H1 (cell line): ENCODE measurements around the gene NF1. TPM values are rescaled to one million over a fixed set of nuclear protein-coding genes. Genes with fewer than 3 reads are reported as not detected.

Source experiments
- CTCF ChIA-PET: fragments of 300-600 bp; sonication (Branson Sonifier 250); formaldehyde crosslinking; loops from one replicate; lab custom pipeline; 2021; ENCODE audit not compliant: partially characterized antibody; lab: Charles Lee
- POLR2A ChIA-PET: fragments of 300-600 bp; sonication (Branson Sonifier 250); formaldehyde crosslinking; loops from one replicate; lab custom pipeline; 2021; ENCODE audit warnings: inconsistent platforms; ENCODE audit not compliant: partially characterized antibody; lab: Charles Lee
- DNase-seq, 2 experiments: peaks; one replicate each; pipeline versions ENCODE4 v3.0.0 to v3.0.0-alpha.2; 2010 to 2022; ENCODE audit warnings: low spot score in 2 of 2, low read depth in 1 of 2, mixed read lengths in 1 of 2
- FAIRE-seq: peaks from 2 replicates; lab custom pipeline; 2011; peaks lifted over from hg19 to GRCh38; lab: Jason Lieb, UNC
- H2AFZ ChIP-seq: 2 replicates; pipeline ENCODE4 v1.8.1; 2012; ENCODE audit warnings: low read length, inconsistent platforms
- H2AK5ac ChIP-seq: 2 replicates; pipeline ENCODE4 v1.6.1; 2013; ENCODE audit warnings: low read depth, low read length
- H2BK120ac ChIP-seq: replicated peaks from 2 replicates; pipeline ENCODE3; 2013; ENCODE audit warnings: low read depth, low read length, inconsistent platforms
- H2BK12ac ChIP-seq: 2 replicates; pipeline ENCODE4 v1.6.1; 2013; ENCODE audit warnings: low read depth, low read length
- H2BK15ac ChIP-seq: 2 replicates; pipeline ENCODE4 v1.6.1; 2013; ENCODE audit warnings: low read length
- H2BK20ac ChIP-seq: 2 replicates; pipeline ENCODE4 v1.6.1; 2013; ENCODE audit warnings: low read length
- H2BK5ac ChIP-seq: 2 replicates; pipeline ENCODE4 v1.6.1; 2013; ENCODE audit warnings: low read depth, low read length
- H3K14ac ChIP-seq: 2 replicates; pipeline ENCODE4 v1.6.1; 2013; ENCODE audit warnings: inconsistent platforms; ENCODE audit not compliant: insufficient read length
- H3K18ac ChIP-seq: 2 replicates; pipeline ENCODE4 v1.6.1; 2013; ENCODE audit warnings: low read length; ENCODE audit errors: extremely low read depth
- H3K23ac ChIP-seq: 2 replicates; pipeline ENCODE4 v1.6.1; 2013; ENCODE audit warnings: inconsistent platforms; ENCODE audit not compliant: insufficient read length
- H3K23me2 ChIP-seq: 2 replicates; pipeline ENCODE4 v1.6.1; 2013; ENCODE audit warnings: low read depth, low read length
- H3K27ac ChIP-seq: 2 replicates; pipeline ENCODE4 v1.6.1; 2011; ENCODE audit warnings: low read depth, low read length, inconsistent platforms
- H3K27me3 ChIP-seq, 4 experiments: replicated peaks in 1 of 4; 1 replicate in 1 of 4; 2 replicates in 3 of 4; pipeline versions ENCODE4 v1.6.1 to v1.8.1; 2011 to 2013; ENCODE audit warnings: low read length in 3 of 4, mild to moderate bottlenecking in 3 of 4, inconsistent platforms in 2 of 4, mixed read lengths in 2 of 4, moderate library complexity in 1 of 4; ENCODE audit not compliant: control insufficient read depth in 3 of 4, insufficient read depth in 3 of 4; ENCODE audit errors: extremely low read depth in 1 of 4
- H3K36me3 ChIP-seq, 4 experiments: 2 replicates each; pipeline versions ENCODE4 v1.6.1 to v1.8.1; 2011 to 2013; ENCODE audit warnings: mild to moderate bottlenecking in 4 of 4, low read length in 3 of 4, moderate library complexity in 2 of 4, control low read depth in 1 of 4, inconsistent platforms in 1 of 4; ENCODE audit not compliant: insufficient read depth in 4 of 4, control insufficient read depth in 2 of 4
- H3K4ac ChIP-seq: replicated peaks from 2 replicates; pipeline ENCODE3; 2013; ENCODE audit warnings: low read length, low read depth, mixed read lengths, inconsistent platforms; ENCODE audit not compliant: insufficient read length
- H3K4me1 ChIP-seq, 4 experiments: replicated peaks in 1 of 4; 1 replicate in 1 of 4; 2 replicates in 3 of 4; pipeline versions ENCODE4 v1.6.1 to v1.8.1; 2011 to 2013; ENCODE audit warnings: low read length in 3 of 4, inconsistent platforms in 2 of 4, mixed read lengths in 1 of 4; ENCODE audit not compliant: insufficient read depth in 4 of 4, control insufficient read depth in 3 of 4
- H3K4me2 ChIP-seq, 2 experiments: 2 replicates each; pipeline versions ENCODE4 v1.6.1 to v1.8.1; 2011 to 2013; ENCODE audit warnings: low read depth in 2 of 2, low read length in 2 of 2, control low read depth in 1 of 2, inconsistent platforms in 1 of 2, mild to moderate bottlenecking in 1 of 2; ENCODE audit not compliant: insufficient read depth in 1 of 2
- H3K4me3 ChIP-seq, 4 experiments: fragments of 200-600, 300-600 bp in 1 of 4; sonication (generic), shearing (Covaris generic), sonication (Bioruptor Twin) in 1 of 4; 2 replicates each; pipeline versions ENCODE4 v1.5.1 to v1.8.1; 2011 to 2016; ENCODE audit warnings: low read length in 4 of 4, low read depth in 3 of 4, control low read depth in 2 of 4, inconsistent platforms in 2 of 4, mild to moderate bottlenecking in 2 of 4, mixed read lengths in 1 of 4, moderate library complexity in 1 of 4; ENCODE audit not compliant: insufficient read depth in 2 of 4; ENCODE audit errors: extremely low read depth in 1 of 4
- H3K56ac ChIP-seq: replicated peaks from 2 replicates; pipeline ENCODE3; 2013; ENCODE audit warnings: low read depth, mild to moderate bottlenecking, mixed read lengths, low read length, inconsistent platforms; ENCODE audit not compliant: insufficient read length
- H3K79me1 ChIP-seq: 2 replicates; pipeline ENCODE4 v1.6.1; 2013; ENCODE audit warnings: low read depth, low read length, control low read depth
- H3K79me2 ChIP-seq, 2 experiments: 2 replicates each; pipeline versions ENCODE4 v1.6.1 to v1.8.1; 2012 to 2013; ENCODE audit warnings: low read length in 2 of 2, mild to moderate bottlenecking in 2 of 2, inconsistent platforms in 1 of 2; ENCODE audit not compliant: insufficient read depth in 2 of 2, control insufficient read depth in 1 of 2
- H3K9ac ChIP-seq, 4 experiments: replicated peaks in 1 of 4; 1 replicate in 1 of 4; 2 replicates in 3 of 4; pipeline versions ENCODE4 v1.6.1 to v1.8.1; 2011 to 2013; ENCODE audit warnings: low read depth in 3 of 4, low read length in 3 of 4, control low read depth in 2 of 4, mild to moderate bottlenecking in 2 of 4, moderate library complexity in 2 of 4, inconsistent platforms in 1 of 4; ENCODE audit errors: extremely low read depth in 1 of 4
- H3K9me3 ChIP-seq, 2 experiments: 2 replicates each; pipeline versions ENCODE4 v1.6.1 to v1.8.1; 2012 to 2013; ENCODE audit warnings: mild to moderate bottlenecking in 2 of 2, moderate library complexity in 2 of 2, control low read depth in 1 of 2, inconsistent platforms in 1 of 2, low read depth in 1 of 2, low read length in 1 of 2, mixed read lengths in 1 of 2; ENCODE audit not compliant: insufficient read depth in 2 of 2
- H4K20me1 ChIP-seq, 2 experiments: replicated peaks in 1 of 2; 2 replicates each; pipeline versions ENCODE3 to v1.8.1; 2011 to 2013; ENCODE audit warnings: inconsistent platforms in 2 of 2, low read length in 2 of 2, mild to moderate bottlenecking in 1 of 2; ENCODE audit not compliant: insufficient read depth in 2 of 2, control insufficient read depth in 1 of 2
- H4K5ac ChIP-seq: 2 replicates; pipeline ENCODE4 v1.6.1; 2013; ENCODE audit warnings: low read length, low read depth, mixed read lengths, inconsistent platforms; ENCODE audit not compliant: insufficient read length
- H4K8ac ChIP-seq: 2 replicates; pipeline ENCODE4 v1.8.0; 2013; ENCODE audit warnings: mild to moderate bottlenecking, moderate library complexity, low read length, inconsistent platforms; ENCODE audit not compliant: insufficient read depth; ENCODE audit errors: extremely low read depth
- H4K91ac ChIP-seq: replicated peaks from 2 replicates; pipeline ENCODE3; 2013; ENCODE audit warnings: low read length, mixed read lengths, inconsistent platforms; ENCODE audit not compliant: insufficient read length
- CEBPB ChIP-seq: IDR thresholded peaks from 2 replicates; pipeline ENCODE4 v1.6.1; 2012; ENCODE audit warnings: low read depth, low read length
- EGR1 ChIP-seq: IDR thresholded peaks from 2 replicates; pipeline ENCODE4 v1.6.1; 2011; ENCODE audit warnings: low read depth, low read length, borderline replicate concordance
- EZH2 ChIP-seq: fragments of 200-600 bp; sonication (generic); IDR thresholded peaks from 2 replicates; pipeline ENCODE4 v1.7.1; 2012; ENCODE audit warnings: low read depth, mild to moderate bottlenecking, moderate library complexity, low read length, inconsistent platforms; ENCODE audit not compliant: severe bottlenecking
- HDAC2 ChIP-seq, 2 experiments: fragments of 300-600 bp in 1 of 2; sonication (generic) in 1 of 2; IDR thresholded peaks; 2 replicates each; pipeline ENCODE4 v1.6.1; 2011 to 2012; ENCODE audit warnings: low read depth in 2 of 2, low read length in 2 of 2, mild to moderate bottlenecking in 2 of 2, moderate library complexity in 2 of 2, borderline replicate concordance in 1 of 2, inconsistent platforms in 1 of 2
- HDAC6 ChIP-seq: IDR thresholded peaks from one replicate; pipeline ENCODE4 v1.7.1; 2012; ENCODE audit warnings: low read depth, mild to moderate bottlenecking, inconsistent platforms, low read length, moderate library complexity
- RBBP5 ChIP-seq: IDR thresholded peaks from 2 replicates; pipeline ENCODE4 v1.7.1; 2012; ENCODE audit warnings: low read depth, mild to moderate bottlenecking, inconsistent platforms, low read length, moderate library complexity, borderline replicate concordance
- ZNF274 ChIP-seq: IDR thresholded peaks from 2 replicates; pipeline ENCODE4 v1.7.0; 2012; ENCODE audit warnings: low read length, borderline replicate concordance; ENCODE audit errors: extremely low read depth
- WGBS, 2 experiments: shearing (Covaris generic) in 1 of 2; methylation state at CpG; one replicate each; pipeline versions ENCODE4 v1.1.6 to v1.1.7; 2013 to 2015; ENCODE audit warnings: low lambda C conversion rate in 2 of 2, mixed read lengths in 2 of 2, inconsistent platforms in 1 of 2, low coverage in 1 of 2, missing lambda C conversion rate in 1 of 2; ENCODE audit not compliant: insufficient replicate concordance in 2 of 2, insufficient coverage in 1 of 2, insufficient read length in 1 of 2; ENCODE audit errors: extremely low coverage in 1 of 2, missing lambda C conversion rate in 1 of 2; 5-methylcytosine and 5-hydroxymethylcytosine counted together
- polyA plus RNA-seq, 7 experiments: library from polyadenylated mRNA; depleted of rRNA in 3 of 7; stranded (reverse) in 5 of 7; unstranded in 2 of 7; fragments of >200 nt in 5 of 7; fragments of 200-250 nt in 2 of 7; gene quantifications; 1 replicate in 5 of 7; 2 replicates in 1 of 7; 4 replicates in 1 of 7; pipeline versions ENCODE4 v1.2.1 to v1.2.3, GENCODE V29; 2011 to 2013; ENCODE audit warnings: missing spikeins in 2 of 7, mixed read lengths in 2 of 7
- total RNA-seq: library from RNA; stranded (reverse); fragmentation: NEBNext Ultra II Directional; extraction: Animal tissue kit (Norgen Biotek cat#: 25700); gene quantifications from 2 replicates; pipeline ENCODE4 v1.2.1, GENCODE V29; 2021

Gene NF1
- total and polyA plus RNA-seq, 2 of the 8 experiments (the other 6 are each of a cell fraction or from before 2014, with no cell fraction given) = 19.3 to 29.6 TPM

GRCh38 chr17:31357091-31357490, 262.3 kb downstream of the NF1 start:
- no peaks in the 10 kb centered on the region for H3K79me2 ChIP-seq
- no peak overlapping the region for H3K56ac ChIP-seq
- H3K9ac ChIP-seq = no peak overlapping the region
- H3K23ac ChIP-seq = no peak overlapping the region
- H4K8ac ChIP-seq = no peak overlapping the region
- no peak overlapping the region for H4K91ac ChIP-seq
- H3K14ac ChIP-seq = no peak overlapping the region
- 90% methylated on average over 2 of the region's 2 CpGs; no CpG with 5 or more reads in 1 of the 2 experiments for WGBS, 2 experiments
- no peak overlapping the region for H2BK20ac ChIP-seq
- H3K9me3 ChIP-seq = no peaks in the 10 kb centered on the region
- H3K4me1 ChIP-seq = no peaks in the 10 kb centered on the region
- H2AFZ ChIP-seq = no peak overlapping the region
- H3K36me3 ChIP-seq = peaks cover 2 to 15% (median 8%) of the 10 kb centered on the region in 4 experiments; a peak in 4 of 8 replicates
- H3K27ac ChIP-seq = no peak overlapping the region
- CTCF ChIA-PET = interaction anchor here (0.6 to 1.7 kb wide), 2 partner anchors 16 to 355 kb away, joined by 3 to 6 read pairs; no protein-coding TSS in a partner anchor
- no peak overlapping the region for H3K18ac ChIP-seq
- POLR2A ChIA-PET = no interaction called here
- H3K4me2 ChIP-seq = no peak overlapping the region
- H4K20me1 ChIP-seq = no peaks in the 10 kb centered on the region
- H2BK120ac ChIP-seq = no peak overlapping the region
- FAIRE-seq (no peak), DNase-seq (no peak)
- H2BK15ac ChIP-seq = no peak overlapping the region
- H3K79me1 ChIP-seq = no peaks in the 10 kb centered on the region
- no peak overlapping the region for H2BK12ac ChIP-seq
- no peak overlapping the region for H2AK5ac ChIP-seq
- no peaks in the 10 kb centered on the region for H3K27me3 ChIP-seq
- H2BK5ac ChIP-seq = no peak overlapping the region
- no peak overlapping the region for H4K5ac ChIP-seq
- no peak for TF ChIP-seq ZNF274
- TF ChIP-seq EGR1 = no peak
- no peak for TF ChIP-seq HDAC2 (IDR thresholded peaks at IDR 0.05; ENCODE audit: borderline replicate concordance in 1 of 2, low read depth in 2 of 2, low read length in 2 of 2)
- no peak for TF ChIP-seq RBBP5
- no peak for TF ChIP-seq CEBPB
- no peak for TF ChIP-seq EZH2
- TF ChIP-seq HDAC6 = no peak
- TF ChIP-seq, all 59 proteins: peak for 0
- Histone ChIP-seq H3K4me3 (no peak overlapping the region), H3K23me2 (no peaks in the 10 kb centered on the region), H3K4ac (no peak overlapping the region)
